Measurements from ENCODE around the gene SORCS2. TPM values are rescaled to one million over a fixed set of nuclear protein-coding genes. Genes with fewer than 3 reads are reported as not detected.

SORCS2 gene
- total RNA-seq, 2 experiments from 2014 or later, result 0.03 TPM; not detected in 1

- H2AFZ ChIP-seq (ENCODE audit: low read length), result no peak overlapping the region
- H3K4me1 ChIP-seq (ENCODE audit: insufficient read depth, low read length, poor library complexity, severe bottlenecking), result no peaks in the 10 kb centered on the region
- ChIA-PET POLR2A (no interaction called here), CTCF (ENCODE audit: unreplicated experiment) (no interaction called here)
- no peaks in the 10 kb centered on the region for H4K20me1 ChIP-seq (ENCODE audit: insufficient read depth, low read length)
- no peak for TF ChIP-seq EZH2phosphoT487 (IDR thresholded peaks at IDR 0.05; ENCODE audit: borderline replicate concordance, low read depth, low read length)
- TF ChIP-seq, protein P1, sequence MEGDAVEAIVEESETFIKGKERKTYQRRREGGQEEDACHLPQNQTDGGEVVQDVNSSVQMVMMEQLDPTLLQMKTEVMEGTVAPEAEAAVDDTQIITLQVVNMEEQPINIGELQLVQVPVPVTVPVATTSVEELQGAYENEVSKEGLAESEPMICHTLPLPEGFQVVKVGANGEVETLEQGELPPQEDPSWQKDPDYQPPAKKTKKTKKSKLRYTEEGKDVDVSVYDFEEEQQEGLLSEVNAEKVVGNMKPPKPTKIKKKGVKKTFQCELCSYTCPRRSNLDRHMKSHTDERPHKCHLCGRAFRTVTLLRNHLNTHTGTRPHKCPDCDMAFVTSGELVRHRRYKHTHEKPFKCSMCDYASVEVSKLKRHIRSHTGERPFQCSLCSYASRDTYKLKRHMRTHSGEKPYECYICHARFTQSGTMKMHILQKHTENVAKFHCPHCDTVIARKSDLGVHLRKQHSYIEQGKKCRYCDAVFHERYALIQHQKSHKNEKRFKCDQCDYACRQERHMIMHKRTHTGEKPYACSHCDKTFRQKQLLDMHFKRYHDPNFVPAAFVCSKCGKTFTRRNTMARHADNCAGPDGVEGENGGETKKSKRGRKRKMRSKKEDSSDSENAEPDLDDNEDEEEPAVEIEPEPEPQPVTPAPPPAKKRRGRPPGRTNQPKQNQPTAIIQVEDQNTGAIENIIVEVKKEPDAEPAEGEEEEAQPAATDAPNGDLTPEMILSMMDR (conservative IDR thresholded peaks at IDR 0.05; ENCODE audit: low read length), result no peak
- no peaks in the 10 kb centered on the region for H3K9me3 ChIP-seq (ENCODE audit: low read length)
- H3K4me2 ChIP-seq (ENCODE audit: low read length), result no peak overlapping the region
- intact Hi-C loops (cut with micrococcal nuclease; ENCODE audit: unreplicated experiment), result no loop called here
- H3K4me3 ChIP-seq (ENCODE audit: low read depth, low read length, poor library complexity, severe bottlenecking), result no peak overlapping the region
- no TSS peak for BruUV-seq (replicated peaks)
- H3K36me3 ChIP-seq (ENCODE audit: insufficient read depth, low read length), result no peaks in the 10 kb centered on the region
- no peak for DNase-seq (ENCODE audit: low spot score)
- no peaks in the 10 kb centered on the region for H3K79me2 ChIP-seq (ENCODE audit: insufficient read depth, low read depth, low read length)
- no peaks in the 10 kb centered on the region for H3K9me2 ChIP-seq (ENCODE audit: insufficient read depth, low read length)
- no peak overlapping the region for H3K27ac ChIP-seq (ENCODE audit: low read depth, low read length, poor library complexity, severe bottlenecking)
Measured at GRCh38 chr4:7324651-7325121, 132.3 kb downstream of the SORCS2 start.

- Histone ChIP-seq H3K4me1 (ENCODE audit: insufficient read depth, low read length, poor library complexity, severe bottlenecking) (no peaks in the 10 kb centered on the region), H3K4me3 (ENCODE audit: low read depth, low read length, poor library complexity, severe bottlenecking) (no peak overlapping the region), H2AFZ (ENCODE audit: low read length) (no peak overlapping the region), H3K4me2 (ENCODE audit: low read length) (no peak overlapping the region), H3K9me3 (ENCODE audit: low read length) (no peaks in the 10 kb centered on the region), H3K79me2 (ENCODE audit: insufficient read depth, low read depth, low read length) (no peaks in the 10 kb centered on the region), H3K36me3 (ENCODE audit: insufficient read depth, low read length) (no peaks in the 10 kb centered on the region), H3K27ac (ENCODE audit: low read depth, low read length, poor library complexity, severe bottlenecking) (no peak overlapping the region), H4K20me1 (ENCODE audit: insufficient read depth, low read length) (no peaks in the 10 kb centered on the region), H3K9me2 (ENCODE audit: insufficient read depth, low read length) (no peaks in the 10 kb centered on the region)
- ChIA-PET POLR2A (no interaction called here), CTCF (ENCODE audit: unreplicated experiment) (no interaction called here)
- no peak for DNase-seq (ENCODE audit: low spot score)
- BruUV-seq (replicated peaks), result no TSS peak
- TF ChIP-seq EZH2phosphoT487 (IDR thresholded peaks at IDR 0.05; ENCODE audit: borderline replicate concordance, low read depth, low read length), result no peak
- intact Hi-C loops (cut with micrococcal nuclease; ENCODE audit: unreplicated experiment), result no loop called here
Measured at GRCh38 chr4:7325541-7325940, 133.2 kb downstream of the SORCS2 start.

- Histone ChIP-seq H2AFZ (ENCODE audit: low read length) (no peak overlapping the region), H3K36me3 (ENCODE audit: insufficient read depth, low read length) (no peaks in the 10 kb centered on the region), H3K4me2 (ENCODE audit: low read length) (no peak overlapping the region), H3K4me1 (ENCODE audit: insufficient read depth, low read length, poor library complexity, severe bottlenecking) (no peaks in the 10 kb centered on the region), H4K20me1 (ENCODE audit: insufficient read depth, low read length) (no peaks in the 10 kb centered on the region), H3K27ac (ENCODE audit: low read depth, low read length, poor library complexity, severe bottlenecking) (no peak overlapping the region), H3K4me3 (ENCODE audit: low read depth, low read length, poor library complexity, severe bottlenecking) (no peak overlapping the region), H3K79me2 (ENCODE audit: insufficient read depth, low read depth, low read length) (no peaks in the 10 kb centered on the region), H3K9me2 (ENCODE audit: insufficient read depth, low read length) (no peaks in the 10 kb centered on the region), H3K9me3 (ENCODE audit: low read length) (no peaks in the 10 kb centered on the region)
- ChIA-PET POLR2A (no interaction called here), CTCF (ENCODE audit: unreplicated experiment) (no interaction called here)
- TF ChIP-seq, protein P1 (conservative IDR thresholded peaks at IDR 0.05; ENCODE audit: low read length), result no peak
- TF ChIP-seq EZH2phosphoT487 (IDR thresholded peaks at IDR 0.05; ENCODE audit: borderline replicate concordance, low read depth, low read length), result no peak
- no TSS peak for BruUV-seq (replicated peaks)
- intact Hi-C loops (cut with micrococcal nuclease; ENCODE audit: unreplicated experiment), result no loop called here
- no peak for DNase-seq (ENCODE audit: low spot score)
Measured at GRCh38 chr4:7326306-7326692, 134.0 kb downstream of the SORCS2 start.

All from OCI-LY7 (cell line).